Tibial artery (tissue), 4 donors: ENCODE data around the gene GLRA2.
A peak's percentile ranks its signal among the peaks of the same experiment; 100 is the strongest.

Experiments used
- DNase-seq, 2 donors: peaks; one replicate each; pipeline ENCODE4 v3.0.0-alpha.2; 2019
- H3K27ac ChIP-seq, 2 donors: fragments of 200-600 bp; sonication (generic) in 1 of 2; 1 replicate in 1 of 2; 2 replicates in 1 of 2; pipeline ENCODE4 v1.5.1; 2018 to 2019; ENCODE audit warnings: mild to moderate bottlenecking in 1 of 2
- H3K27me3 ChIP-seq, 2 donors: fragments of 200-600 bp; sonication (generic) in 1 of 2; one replicate each; pipeline versions ENCODE4 v1.5.1 to v1.6.0; 2016 to 2019
- H3K36me3 ChIP-seq, 3 donors: fragments of 200-600 bp; sonication (generic) in 2 of 3; one replicate each; pipeline ENCODE4 v1.5.1; 2016 to 2019; ENCODE audit warnings: mild to moderate bottlenecking in 2 of 3
- H3K4me1 ChIP-seq, 4 donors: fragments of 200-600 bp; sonication (generic) in 2 of 4; 1 replicate in 3 of 4; 2 replicates in 1 of 4; pipeline ENCODE4 v1.5.1; 2016 to 2019
- H3K4me3 ChIP-seq, 2 donors: fragments of 200-600 bp; sonication (generic) in 1 of 2; 1 replicate in 1 of 2; 2 replicates in 1 of 2; pipeline ENCODE4 v1.5.1; 2018 to 2019; ENCODE audit warnings: mild to moderate bottlenecking in 2 of 2
- H3K9me3 ChIP-seq, 3 donors: fragments of 200-600 bp; sonication (generic) in 1 of 3; one replicate each; pipeline ENCODE4 v1.5.1; 2016 to 2019
- intact Hi-C: fragments of 100-400 bp; cut with DNase I; formaldehyde crosslinking; loops from one replicate; pipeline ENCODE4 v1.15.0; 2023; ENCODE audit warnings: low total_unique reads
- TF ChIP-seq, protein P1 (sequence below), 2 experiments: fragments of 200-600 bp in 1 of 2; fragments of 450-650 bp in 1 of 2; IDR thresholded peaks; one replicate each; pipeline ENCODE4 v1.5.1; 2017 to 2019; ENCODE audit warnings: antibody characterized with exemption in 2 of 2, mild to moderate bottlenecking in 1 of 2, moderate library complexity in 1 of 2

Gene GLRA2

GRCh38 chrX:14509325-14510057 is 19.8 kb upstream of the GLRA2 start:
- TF ChIP-seq, protein P1, sequence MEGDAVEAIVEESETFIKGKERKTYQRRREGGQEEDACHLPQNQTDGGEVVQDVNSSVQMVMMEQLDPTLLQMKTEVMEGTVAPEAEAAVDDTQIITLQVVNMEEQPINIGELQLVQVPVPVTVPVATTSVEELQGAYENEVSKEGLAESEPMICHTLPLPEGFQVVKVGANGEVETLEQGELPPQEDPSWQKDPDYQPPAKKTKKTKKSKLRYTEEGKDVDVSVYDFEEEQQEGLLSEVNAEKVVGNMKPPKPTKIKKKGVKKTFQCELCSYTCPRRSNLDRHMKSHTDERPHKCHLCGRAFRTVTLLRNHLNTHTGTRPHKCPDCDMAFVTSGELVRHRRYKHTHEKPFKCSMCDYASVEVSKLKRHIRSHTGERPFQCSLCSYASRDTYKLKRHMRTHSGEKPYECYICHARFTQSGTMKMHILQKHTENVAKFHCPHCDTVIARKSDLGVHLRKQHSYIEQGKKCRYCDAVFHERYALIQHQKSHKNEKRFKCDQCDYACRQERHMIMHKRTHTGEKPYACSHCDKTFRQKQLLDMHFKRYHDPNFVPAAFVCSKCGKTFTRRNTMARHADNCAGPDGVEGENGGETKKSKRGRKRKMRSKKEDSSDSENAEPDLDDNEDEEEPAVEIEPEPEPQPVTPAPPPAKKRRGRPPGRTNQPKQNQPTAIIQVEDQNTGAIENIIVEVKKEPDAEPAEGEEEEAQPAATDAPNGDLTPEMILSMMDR (IDR thresholded peaks at IDR 0.05): no peak
- no peak for DNase-seq
- no peaks in the 10 kb centered on the region for H3K27me3 ChIP-seq
- no peaks in the 10 kb centered on the region for H3K9me3 ChIP-seq
- H3K4me3 ChIP-seq: no peak overlapping the region
- no peaks in the 10 kb centered on the region for H3K4me1 ChIP-seq
- no peaks in the 10 kb centered on the region for H3K36me3 ChIP-seq
- no peak overlapping the region for H3K27ac ChIP-seq
- intact Hi-C loops: no loop called here

DNA sequence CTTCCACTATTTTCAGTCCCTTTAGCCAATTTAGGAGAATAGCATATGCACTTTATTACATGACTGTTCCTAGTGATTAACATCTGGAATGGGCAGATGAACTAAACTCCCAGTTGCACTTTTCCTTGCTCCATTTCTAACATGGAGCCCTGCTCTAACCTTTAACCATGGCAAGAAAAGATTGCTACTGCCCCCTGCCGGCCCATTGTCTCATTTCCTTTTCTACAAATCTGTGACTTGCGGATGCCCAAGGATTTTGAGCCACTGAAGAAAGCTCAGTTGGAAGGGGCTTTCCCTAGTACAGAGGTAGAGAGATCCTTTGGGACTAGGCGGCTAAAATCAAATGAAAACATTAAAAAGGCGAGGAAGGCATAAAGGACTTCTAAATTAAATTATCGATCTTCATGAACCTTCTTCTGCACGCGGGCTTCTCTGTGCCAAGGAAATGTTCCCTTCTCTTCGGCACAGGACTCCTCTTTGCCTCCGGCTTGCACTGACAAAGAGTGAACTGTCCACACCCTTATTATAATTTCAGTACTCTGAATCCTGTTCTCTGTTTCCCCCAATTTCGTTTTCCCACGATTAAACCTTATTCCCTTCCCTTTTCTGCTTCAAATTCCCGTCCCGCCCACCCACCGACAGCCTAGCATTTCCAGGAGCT is 577 bp upstream of the GLRA2 start:
- no peaks in the 10 kb centered on the region for H3K36me3 ChIP-seq
- TF ChIP-seq, protein P1 (IDR thresholded peaks at IDR 0.05): no peak
- no peak overlapping the region for H3K4me3 ChIP-seq
- DNase-seq: peak in 1 of 2 donors; percentile 22
- H3K27me3 ChIP-seq: no peaks in the 10 kb centered on the region
- H3K4me1 ChIP-seq: no peaks in the 10 kb centered on the region
- H3K9me3 ChIP-seq: no peaks in the 10 kb centered on the region
- intact Hi-C loops: no loop called here
- H3K27ac ChIP-seq: no peak overlapping the region

- TF ChIP-seq, protein P1 (IDR thresholded peaks at IDR 0.05): no peak
- intact Hi-C loops: no loop called here
These were observed 4.5 kb downstream of the GLRA2 start for GRCh38 chrX:14533867-14534266.

DNA sequence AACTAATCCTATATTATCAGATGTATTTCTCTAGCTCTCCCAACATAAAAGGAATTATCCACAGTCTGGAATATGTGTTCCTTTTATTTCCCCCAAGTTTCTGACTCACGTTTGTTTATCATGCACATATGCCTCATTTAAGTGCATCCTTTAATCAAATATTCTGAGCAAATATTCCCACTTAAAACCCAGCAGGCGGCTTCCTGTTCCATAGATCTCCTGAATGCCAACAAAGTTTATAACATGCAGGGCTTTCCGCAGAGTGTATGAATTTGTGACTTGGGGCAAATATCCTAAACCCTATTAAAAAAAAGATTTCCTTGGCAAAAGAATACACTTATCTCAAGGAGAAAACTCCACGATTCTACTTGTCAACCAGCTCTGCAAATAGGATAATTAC is 16.9 kb downstream of the GLRA2 start:
- no peak for DNase-seq
- TF ChIP-seq, protein P1 (IDR thresholded peaks at IDR 0.05): no peak
- Histone ChIP-seq H3K4me1 (no peaks in the 10 kb centered on the region), H3K27ac (no peak overlapping the region), H3K36me3 (no peaks in the 10 kb centered on the region), H3K9me3 (no peaks in the 10 kb centered on the region), H3K4me3 (no peak overlapping the region), H3K27me3 (no peaks in the 10 kb centered on the region)
- intact Hi-C loops: no loop called here

More at GRCh38 chrX:14533867-14534266, 4.5 kb downstream of the GLRA2 start:
- no peak overlapping the region for H3K27ac ChIP-seq
- H3K36me3 ChIP-seq: no peaks in the 10 kb centered on the region
- no peaks in the 10 kb centered on the region for H3K4me1 ChIP-seq
- H3K4me3 ChIP-seq: no peak overlapping the region
- H3K27me3 ChIP-seq: no peaks in the 10 kb centered on the region
- no peak for DNase-seq
- no peaks in the 10 kb centered on the region for H3K9me3 ChIP-seq

DNA sequence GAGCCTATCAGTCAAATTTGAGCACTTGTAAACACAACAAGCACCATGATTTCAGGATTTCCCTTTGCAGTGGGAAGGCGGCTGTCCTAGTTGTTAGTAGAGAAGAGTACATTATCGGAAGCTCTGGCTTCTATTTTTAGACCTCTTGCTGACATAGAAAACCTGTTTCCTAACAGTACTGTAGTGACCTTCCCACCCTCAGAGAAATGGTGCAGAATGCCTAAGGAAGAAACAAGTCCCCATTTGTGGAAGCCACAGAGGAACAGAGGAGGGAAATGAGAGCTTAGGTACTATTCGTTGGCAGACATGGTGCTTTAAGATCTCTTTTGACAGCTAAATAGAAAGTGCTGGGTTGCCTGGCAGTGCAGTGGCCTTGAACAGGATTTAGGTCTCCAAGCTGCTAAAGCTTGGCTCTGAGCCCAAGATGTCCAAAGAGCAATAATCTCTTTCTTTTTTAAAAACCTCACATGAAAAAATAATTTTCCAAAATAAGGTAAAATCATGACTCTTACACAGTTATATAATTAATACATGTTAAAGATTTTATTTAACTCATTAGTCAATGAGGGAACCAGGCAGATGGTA is 24.9 kb downstream of the GLRA2 start:
- Histone ChIP-seq H3K27me3 (no peaks in the 10 kb centered on the region), H3K9me3 (no peaks in the 10 kb centered on the region), H3K36me3 (no peaks in the 10 kb centered on the region), H3K4me1 (no peaks in the 10 kb centered on the region), H3K27ac (no peak overlapping the region), H3K4me3 (no peak overlapping the region)
- no peak for DNase-seq
- TF ChIP-seq, protein P1 (IDR thresholded peaks at IDR 0.05): no peak
- intact Hi-C loops: no loop called here
